SK-N-SH (cell line): Measurements from ENCODE around the gene PTGFRN. TPM values are rescaled to one million over a fixed set of nuclear protein-coding genes. Genes with fewer than 3 reads are reported as not detected.

Source experiments
- CTCF ChIA-PET: fragments of 300-600, 350-600 bp; formaldehyde crosslinking; extraction: SDS; loops from one replicate; lab custom pipeline; 2021; lab: Yijun Ruan, JAX
- POLR2A ChIA-PET: fragments of 350-600 bp; sonication (Branson Sonifier 250); formaldehyde crosslinking; extraction: SDS; loops from one replicate; lab custom pipeline; 2020; ENCODE audit warnings: antibody characterized with exemption, inconsistent platforms; lab: Yijun Ruan, JAX
- DNase-seq: peaks from one replicate; pipeline ENCODE4 v3.0.0; 2012
- H2AFZ ChIP-seq: fragments of 200-600 bp; sonication (generic); 2 replicates; pipeline ENCODE4 v1.8.1; 2016; ENCODE audit warnings: antibody characterized with exemption, mild to moderate bottlenecking, low read depth
- H3F3A ChIP-seq: fragments of 200-600 bp; sonication (generic); replicated peaks from 2 replicates; pipeline ENCODE3; 2016; ENCODE audit warnings: antibody characterized with exemption, mild to moderate bottlenecking; ENCODE audit not compliant: insufficient read depth
- H3K27ac ChIP-seq, 2 experiments: fragments of 200-500 bp in 1 of 2; fragments of 200-600 bp in 1 of 2; sonication (Bioruptor generic) in 1 of 2; sonication (generic), shearing (Covaris generic) in 1 of 2; 2 replicates each; pipeline versions ENCODE4 v1.5.1 to v1.6.1; 2014 to 2016; ENCODE audit warnings: low read depth in 2 of 2, inconsistent platforms in 1 of 2, low read length in 1 of 2, mild to moderate bottlenecking in 1 of 2, mixed read lengths in 1 of 2
- H3K27me3 ChIP-seq: fragments of 200-600 bp; sonication (generic), shearing (Covaris generic); 2 replicates; pipeline ENCODE4 v1.6.1; 2016; ENCODE audit warnings: mixed run types; ENCODE audit not compliant: insufficient read depth
- H3K36me3 ChIP-seq, 2 experiments: fragments of 200-500 bp in 1 of 2; fragments of 200-600 bp in 1 of 2; sonication (Bioruptor generic) in 1 of 2; sonication (generic) in 1 of 2; replicated peaks in 1 of 2; 2 replicates each; pipeline versions ENCODE3 to v1.5.1; 2014 to 2016; ENCODE audit warnings: low read length in 1 of 2, mild to moderate bottlenecking in 1 of 2; ENCODE audit not compliant: insufficient read depth in 2 of 2, control insufficient read depth in 1 of 2
- H3K4me1 ChIP-seq, 2 experiments: fragments of 200-500 bp in 1 of 2; fragments of 200-600 bp in 1 of 2; sonication (Bioruptor generic) in 1 of 2; sonication (generic), shearing (Covaris generic) in 1 of 2; 2 replicates each; pipeline versions ENCODE4 v1.5.1 to v1.6.1; 2014 to 2016; ENCODE audit warnings: low read depth in 1 of 2, low read length in 1 of 2, mixed run types in 1 of 2; ENCODE audit not compliant: insufficient read depth in 2 of 2, control insufficient read depth in 1 of 2
- H3K4me2 ChIP-seq: fragments of 200-600 bp; sonication (generic), shearing (Covaris generic); 2 replicates; pipeline ENCODE4 v1.6.1; 2017; ENCODE audit warnings: mixed run types
- H3K4me3 ChIP-seq, 2 experiments: fragments of 200-500 bp in 1 of 2; fragments of 200-600 bp in 1 of 2; sonication (Bioruptor generic) in 1 of 2; sonication (generic), shearing (Covaris generic) in 1 of 2; 2 replicates each; pipeline versions ENCODE4 v1.5.1 to v1.8.1; 2014 to 2016; ENCODE audit warnings: low read depth in 2 of 2, inconsistent platforms in 1 of 2, low read length in 1 of 2, mild to moderate bottlenecking in 1 of 2, mixed read lengths in 1 of 2, moderate library complexity in 1 of 2
- H3K79me2 ChIP-seq: fragments of 200-600 bp; sonication (generic); 2 replicates; pipeline ENCODE4 v1.8.1; 2017; ENCODE audit warnings: mild to moderate bottlenecking; ENCODE audit not compliant: insufficient read depth
- H3K9ac ChIP-seq: fragments of 200-600 bp; sonication (generic); 2 replicates; pipeline ENCODE4 v1.6.1; 2017; ENCODE audit warnings: mixed run types
- H3K9me2 ChIP-seq: fragments of 200-600 bp; sonication (generic); 2 replicates; pipeline ENCODE4 v1.6.1; 2017; ENCODE audit warnings: mixed run types
- H3K9me3 ChIP-seq: fragments of 200-600 bp; sonication (generic); 2 replicates; pipeline ENCODE4 v1.6.1; 2017; ENCODE audit warnings: mixed run types, mild to moderate bottlenecking, moderate library complexity
- H4K20me1 ChIP-seq: fragments of 200-600 bp; sonication (generic); 2 replicates; pipeline ENCODE4 v1.6.1; 2017; ENCODE audit warnings: mild to moderate bottlenecking, mixed run types; ENCODE audit not compliant: insufficient read depth
- ELF1 ChIP-seq: IDR thresholded peaks from 2 replicates; pipeline ENCODE4 v1.4.0; 2012
- FOSL2 ChIP-seq: IDR thresholded peaks from 2 replicates; pipeline ENCODE4 v1.4.0; 2012; ENCODE audit warnings: low read depth, mild to moderate bottlenecking, moderate library complexity, borderline replicate concordance
- GABPA ChIP-seq: IDR thresholded peaks from 2 replicates; pipeline ENCODE4 v1.4.0; 2012; ENCODE audit warnings: low read depth, mild to moderate bottlenecking
- IRF3 ChIP-seq: fragments of 150-350 bp; IDR thresholded peaks from 2 replicates; pipeline ENCODE4 v1.6.1; 2016; ENCODE audit warnings: mild to moderate bottlenecking, low read depth, low read length
- JUND ChIP-seq: IDR thresholded peaks from 2 replicates; pipeline ENCODE4 v1.4.0; 2012
- MEF2A ChIP-seq: IDR thresholded peaks from 2 replicates; pipeline ENCODE4 v1.4.0; 2012; ENCODE audit warnings: low read depth, borderline replicate concordance
- MXI1 ChIP-seq: IDR thresholded peaks from 2 replicates; pipeline ENCODE4 v1.6.1; 2012; ENCODE audit warnings: mild to moderate bottlenecking, low read depth, low read length, improper control_type of control experiment
- NFIC ChIP-seq: IDR thresholded peaks from 2 replicates; pipeline ENCODE4 v1.4.0; 2012; ENCODE audit warnings: borderline replicate concordance
- NRF1 ChIP-seq: IDR thresholded peaks from 2 replicates; pipeline ENCODE4 v1.6.1; 2012; ENCODE audit warnings: low read depth, mild to moderate bottlenecking, low read length
- RAD21 ChIP-seq: IDR thresholded peaks from 2 replicates; pipeline ENCODE4 v1.6.1; 2012; ENCODE audit warnings: mild to moderate bottlenecking, low read length
- SIN3A ChIP-seq: IDR thresholded peaks from 2 replicates; pipeline ENCODE4 v1.6.1; 2012; ENCODE audit warnings: low read depth, mild to moderate bottlenecking, low read length, moderate library complexity, borderline replicate concordance
- TAF1 ChIP-seq: IDR thresholded peaks from 2 replicates; pipeline ENCODE4 v1.6.1; 2012; ENCODE audit warnings: low read depth, mild to moderate bottlenecking, low read length, moderate library complexity, borderline replicate concordance
- TCF12 ChIP-seq: IDR thresholded peaks from 2 replicates; pipeline ENCODE4 v1.4.0; 2012
- USF2 ChIP-seq: fragments of 150-350 bp; IDR thresholded peaks from 2 replicates; pipeline ENCODE4 v1.6.1; 2017; ENCODE audit warnings: antibody characterized with exemption, low read length, low read depth, borderline replicate concordance
- WGBS: methylation state at CpG from one replicate; pipeline ENCODE4 v1.1.6; 2017; ENCODE audit warnings: low lambda C conversion rate; 5-methylcytosine and 5-hydroxymethylcytosine counted together
- polyA plus RNA-seq, 3 experiments: library from polyadenylated mRNA; depleted of rRNA; stranded (reverse); fragments of >200 nt; gene quantifications; 2 replicates each; pipeline ENCODE4 v1.2.3, GENCODE V29; 2012
- TF ChIP-seq, protein P1 (sequence below): IDR thresholded peaks from 2 replicates; pipeline ENCODE4; 2012
- TF ChIP-seq, protein P2 (sequence below): IDR thresholded peaks from 2 replicates; pipeline ENCODE4 v1.6.1; 2012; ENCODE audit warnings: mild to moderate bottlenecking, low read depth, low read length, moderate library complexity

The PTGFRN gene
- polyA plus RNA-seq, 1 of the 3 experiments (the other 2 are of a cell fraction): 22.4 TPM

DNA sequence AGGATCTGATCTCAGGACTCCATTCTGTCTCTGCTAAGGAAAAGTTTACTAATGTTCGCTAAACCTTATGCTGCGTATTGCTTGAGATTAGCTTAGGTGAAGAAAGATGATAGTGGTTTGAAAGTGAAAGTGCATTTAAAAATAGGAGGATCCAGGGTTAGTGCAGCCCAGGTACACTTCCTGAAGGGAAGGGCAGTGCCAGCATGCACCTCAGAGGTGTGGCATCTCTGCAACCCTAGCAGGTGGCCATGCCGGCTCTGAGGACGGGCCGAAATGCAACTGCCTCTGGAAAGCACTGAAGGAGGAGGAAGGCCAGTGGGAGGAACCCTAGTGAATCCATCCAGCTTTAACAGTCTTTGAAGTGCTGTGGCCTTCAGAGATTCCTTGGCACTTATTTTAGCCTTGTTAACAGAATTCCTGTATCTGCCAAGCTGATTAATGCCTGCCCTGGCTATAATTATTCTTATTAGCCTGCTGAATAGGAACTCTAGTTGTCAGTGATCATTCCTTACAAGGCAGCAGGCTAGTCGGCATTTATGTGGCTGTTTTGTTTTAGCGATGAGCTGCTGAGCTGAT is 5.5 kb downstream of the PTGFRN start:
- H3K9ac ChIP-seq: no peak overlapping the region
- H3K27me3 ChIP-seq: no peaks in the 10 kb centered on the region
- no peak overlapping the region for H2AFZ ChIP-seq
- WGBS: 82% methylated on average over 4 of the region's 7 CpGs
- no peak overlapping the region for H3K4me3 ChIP-seq
- no peaks in the 10 kb centered on the region for H4K20me1 ChIP-seq
- H3K36me3 ChIP-seq: no peaks in the 10 kb centered on the region
- ChIA-PET CTCF (interaction anchor here (0.6 to 2.4 kb wide), 7 partner anchors 9 to 1017 kb away, joined by 3 to 11 read pairs (median 4); no protein-coding TSS in a partner anchor), POLR2A (no interaction called here)
- H3K9me2 ChIP-seq: no peaks in the 10 kb centered on the region
- no peaks in the 10 kb centered on the region for H3K9me3 ChIP-seq
- no peaks in the 10 kb centered on the region for H3K79me2 ChIP-seq
- TF ChIP-seq RAD21 (no peak), MEF2A (no peak), IRF3 (no peak)
- TF ChIP-seq, protein P1, sequence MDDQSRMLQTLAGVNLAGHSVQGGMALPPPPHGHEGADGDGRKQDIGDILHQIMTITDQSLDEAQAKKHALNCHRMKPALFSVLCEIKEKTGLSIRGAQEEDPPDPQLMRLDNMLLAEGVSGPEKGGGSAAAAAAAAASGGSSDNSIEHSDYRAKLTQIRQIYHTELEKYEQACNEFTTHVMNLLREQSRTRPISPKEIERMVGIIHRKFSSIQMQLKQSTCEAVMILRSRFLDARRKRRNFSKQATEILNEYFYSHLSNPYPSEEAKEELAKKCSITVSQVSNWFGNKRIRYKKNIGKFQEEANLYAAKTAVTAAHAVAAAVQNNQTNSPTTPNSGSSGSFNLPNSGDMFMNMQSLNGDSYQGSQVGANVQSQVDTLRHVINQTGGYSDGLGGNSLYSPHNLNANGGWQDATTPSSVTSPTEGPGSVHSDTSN: no peak
- H3K27ac ChIP-seq: peak overlapping the region in 1 of 2 experiments; percentile 19; a peak in 1 of 4 replicates
- H3K4me1 ChIP-seq: peaks cover 0 to 60% of the 10 kb centered on the region in 2 experiments; a peak in 2 of 4 replicates
- no peaks in the 10 kb centered on the region for H3F3A ChIP-seq
- DNase-seq: no peak
- H3K4me2 ChIP-seq: no peak overlapping the region

- TF ChIP-seq USF2 (no peak), MEF2A (no peak), FOSL2 (no peak), MXI1 (no peak), SIN3A (no peak), TAF1 (no peak), TCF12 (no peak), NRF1 (no peak), GABPA (no peak), JUND (no peak), NFIC (no peak), IRF3 (no peak), ELF1 (no peak)
- TF ChIP-seq, protein P2, sequence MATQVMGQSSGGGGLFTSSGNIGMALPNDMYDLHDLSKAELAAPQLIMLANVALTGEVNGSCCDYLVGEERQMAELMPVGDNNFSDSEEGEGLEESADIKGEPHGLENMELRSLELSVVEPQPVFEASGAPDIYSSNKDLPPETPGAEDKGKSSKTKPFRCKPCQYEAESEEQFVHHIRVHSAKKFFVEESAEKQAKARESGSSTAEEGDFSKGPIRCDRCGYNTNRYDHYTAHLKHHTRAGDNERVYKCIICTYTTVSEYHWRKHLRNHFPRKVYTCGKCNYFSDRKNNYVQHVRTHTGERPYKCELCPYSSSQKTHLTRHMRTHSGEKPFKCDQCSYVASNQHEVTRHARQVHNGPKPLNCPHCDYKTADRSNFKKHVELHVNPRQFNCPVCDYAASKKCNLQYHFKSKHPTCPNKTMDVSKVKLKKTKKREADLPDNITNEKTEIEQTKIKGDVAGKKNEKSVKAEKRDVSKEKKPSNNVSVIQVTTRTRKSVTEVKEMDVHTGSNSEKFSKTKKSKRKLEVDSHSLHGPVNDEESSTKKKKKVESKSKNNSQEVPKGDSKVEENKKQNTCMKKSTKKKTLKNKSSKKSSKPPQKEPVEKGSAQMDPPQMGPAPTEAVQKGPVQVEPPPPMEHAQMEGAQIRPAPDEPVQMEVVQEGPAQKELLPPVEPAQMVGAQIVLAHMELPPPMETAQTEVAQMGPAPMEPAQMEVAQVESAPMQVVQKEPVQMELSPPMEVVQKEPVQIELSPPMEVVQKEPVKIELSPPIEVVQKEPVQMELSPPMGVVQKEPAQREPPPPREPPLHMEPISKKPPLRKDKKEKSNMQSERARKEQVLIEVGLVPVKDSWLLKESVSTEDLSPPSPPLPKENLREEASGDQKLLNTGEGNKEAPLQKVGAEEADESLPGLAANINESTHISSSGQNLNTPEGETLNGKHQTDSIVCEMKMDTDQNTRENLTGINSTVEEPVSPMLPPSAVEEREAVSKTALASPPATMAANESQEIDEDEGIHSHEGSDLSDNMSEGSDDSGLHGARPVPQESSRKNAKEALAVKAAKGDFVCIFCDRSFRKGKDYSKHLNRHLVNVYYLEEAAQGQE: no peak
- Histone ChIP-seq H2AFZ (no peak overlapping the region), H3K36me3 (no peaks in the 10 kb centered on the region), H4K20me1 (no peaks in the 10 kb centered on the region), H3K4me2 (no peak overlapping the region), H3K4me3 (no peak overlapping the region), H3K79me2 (no peaks in the 10 kb centered on the region), H3K9me3 (no peaks in the 10 kb centered on the region), H3K4me1 (peaks cover 0 to 61% of the 10 kb centered on the region in 2 experiments; a peak in 2 of 4 replicates), H3K27me3 (no peaks in the 10 kb centered on the region), H3K9ac (no peak overlapping the region), H3F3A (no peaks in the 10 kb centered on the region), H3K27ac (no peak overlapping the region; a peak in 1 of 4 replicates), H3K9me2 (no peaks in the 10 kb centered on the region)
- 93% methylated on average over 6 of the region's 6 CpGs for WGBS
- ChIA-PET POLR2A (no interaction called here), CTCF (interaction anchor here (0.7 to 2.4 kb wide), 6 partner anchors 9 to 179 kb away, joined by 3 to 11 read pairs (median 4); no protein-coding TSS in a partner anchor)
- DNase-seq: no peak
These were observed 6.3 kb downstream of the PTGFRN start for GRCh38 chr1:116916002-116916401.
